Skeletal muscle tissue (tissue), 4 donors: ENCODE measurements around the gene NLK. TPM values are rescaled to one million over a fixed set of nuclear protein-coding genes. Genes with fewer than 3 reads are reported as not detected.
A peak's percentile ranks its signal among the peaks of the same experiment; 100 is the strongest.
"Not testable (repeated sequence)": the region's sequence is repeated elsewhere in the genome, so short reads cannot be mapped to it uniquely, and the experiment has no call there.

ENCODE experiments used
- H3K27ac ChIP-seq: one replicate; pipeline ENCODE4 v1.7.0; 2013; ENCODE audit warnings: mild to moderate bottlenecking, low read depth, low read length, inconsistent platforms
- H3K27me3 ChIP-seq, 3 donors: one replicate each; pipeline ENCODE4 v1.7.0; 2013; ENCODE audit warnings: low read length in 3 of 3; ENCODE audit not compliant: control insufficient read depth in 3 of 3, insufficient read depth in 3 of 3
- H3K36me3 ChIP-seq, 3 donors: one replicate each; pipeline ENCODE4 v1.7.0; 2013; ENCODE audit warnings: low read length in 3 of 3; ENCODE audit not compliant: control insufficient read depth in 3 of 3, insufficient read depth in 3 of 3
- H3K4me1 ChIP-seq, 3 donors: one replicate each; pipeline ENCODE4 v1.7.0; 2013; ENCODE audit warnings: low read length in 3 of 3, mild to moderate bottlenecking in 3 of 3; ENCODE audit not compliant: control insufficient read depth in 3 of 3, insufficient read depth in 3 of 3
- H3K4me3 ChIP-seq, 3 donors: one replicate each; pipeline ENCODE4 v1.7.0; 2013; ENCODE audit warnings: low read length in 3 of 3
- H3K9ac ChIP-seq, 3 donors: one replicate each; pipeline ENCODE4 v1.7.0; 2013; ENCODE audit warnings: low read length in 3 of 3, mild to moderate bottlenecking in 3 of 3, moderate library complexity in 2 of 3, low read depth in 1 of 3
- H3K9me3 ChIP-seq, 3 donors: one replicate each; pipeline ENCODE4 v1.7.0; 2013; ENCODE audit warnings: low read length in 3 of 3; ENCODE audit not compliant: control insufficient read depth in 3 of 3
- total RNA-seq: library from RNA; depleted of rRNA; stranded (reverse); fragments of >200 nt; gene quantifications from one replicate; pipeline ENCODE4 v1.2.3, GENCODE V29; 2014
- donor health status: Osteomylitis.

Gene NLK
- total RNA-seq, 1 donor from 2014 or later: 14.6 TPM

DNA sequence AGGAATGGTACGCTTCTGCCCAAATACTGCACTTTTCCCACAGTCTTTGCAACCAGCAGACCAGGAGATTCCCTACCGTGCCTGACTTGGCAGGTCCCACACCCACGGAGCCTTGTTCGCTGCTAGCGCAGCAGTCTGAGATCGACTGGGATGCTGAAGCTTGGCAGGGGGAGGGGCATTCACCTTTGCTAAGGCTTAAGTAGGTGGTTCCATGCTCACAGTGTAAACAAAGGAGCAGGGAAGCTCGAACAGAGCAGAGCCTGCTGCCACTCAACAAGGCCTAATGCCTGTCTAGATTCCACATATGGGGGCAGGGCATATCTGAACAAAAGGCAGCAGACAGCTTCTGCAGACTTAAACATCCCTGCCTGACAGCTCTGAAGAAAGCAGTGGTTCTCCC lies 169.3 kb downstream of the NLK start:
- no peaks in the 10 kb centered on the region for H3K4me1 ChIP-seq

DNA sequence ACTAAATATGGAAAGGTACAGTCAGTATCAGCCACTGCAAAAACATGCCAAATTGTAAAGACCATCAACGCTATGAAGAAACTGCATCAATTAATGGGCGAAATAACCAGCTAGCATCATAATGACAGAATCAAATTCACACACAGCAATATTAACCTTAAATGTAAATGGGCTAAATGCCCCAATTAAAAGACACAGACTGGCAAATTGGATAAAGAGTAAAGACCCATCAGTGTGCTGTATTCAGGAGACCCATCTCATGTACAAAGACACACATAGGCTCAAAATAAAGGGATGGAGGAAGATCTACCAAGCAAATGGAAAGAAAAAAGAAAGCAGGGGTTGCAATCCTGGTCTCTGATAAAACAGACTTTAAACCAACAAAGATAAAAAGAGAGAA lies 171.1 kb downstream of the NLK start:
- H3K9me3 ChIP-seq, H3K9ac ChIP-seq, H3K4me1 ChIP-seq, H3K27ac ChIP-seq, H3K27me3 ChIP-seq, H3K36me3 ChIP-seq, H3K4me3 ChIP-seq: not testable (repeated sequence)

More for the DNA sequence above, 169.3 kb downstream of the NLK start:
- H3K9me3 ChIP-seq: no peaks in the 10 kb centered on the region
- no peak overlapping the region for H3K9ac ChIP-seq
- H3K36me3 ChIP-seq: no peaks in the 10 kb centered on the region
- H3K27me3 ChIP-seq: no peaks in the 10 kb centered on the region
- no peak overlapping the region for H3K4me3 ChIP-seq
- H3K27ac ChIP-seq: no peak overlapping the region

GRCh38 chr17:28216052-28216451 lies 173.6 kb downstream of the NLK start:
- Histone ChIP-seq H3K27me3 (no peaks in the 10 kb centered on the region), H3K9me3 (no peaks in the 10 kb centered on the region), H3K4me3 (no peak overlapping the region), H3K27ac (no peak overlapping the region), H3K4me1 (no peaks in the 10 kb centered on the region), H3K9ac (no peak overlapping the region), H3K36me3 (no peaks in the 10 kb centered on the region)

- no peaks in the 10 kb centered on the region for H3K4me1 ChIP-seq
- H3K9ac ChIP-seq: no peak overlapping the region
- no peaks in the 10 kb centered on the region for H3K27me3 ChIP-seq
- no peaks in the 10 kb centered on the region for H3K9me3 ChIP-seq
- no peak overlapping the region for H3K27ac ChIP-seq
- no peaks in the 10 kb centered on the region for H3K36me3 ChIP-seq
- no peak overlapping the region for H3K4me3 ChIP-seq
Observed at GRCh38 chr17:28216528-28216927, 174.1 kb downstream of the NLK start.

DNA sequence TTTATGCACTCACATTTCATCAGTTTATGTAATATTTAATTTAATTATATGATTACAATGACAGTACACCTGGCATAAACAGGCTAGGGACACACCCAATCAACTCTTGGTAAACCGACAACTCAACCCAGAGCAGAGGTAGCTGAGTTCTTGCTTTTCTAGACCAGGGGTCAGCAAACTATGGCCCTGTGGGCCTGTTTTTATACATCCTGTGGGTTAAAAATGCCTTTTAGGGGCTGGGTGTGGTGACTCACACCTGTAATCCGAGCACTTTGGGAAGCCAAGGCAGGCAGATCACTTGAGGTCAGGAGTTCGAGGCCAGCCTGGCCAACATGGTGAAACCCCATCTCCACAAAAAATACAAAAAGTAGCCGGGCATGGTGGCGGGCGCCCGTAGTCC lies 177.3 kb downstream of the NLK start:
- Histone ChIP-seq H3K27me3 (no peaks in the 10 kb centered on the region), H3K9ac (no peak overlapping the region), H3K36me3 (no peaks in the 10 kb centered on the region), H3K9me3 (no peaks in the 10 kb centered on the region), H3K4me1 (no peaks in the 10 kb centered on the region), H3K27ac (no peak overlapping the region), H3K4me3 (no peak overlapping the region)

DNA sequence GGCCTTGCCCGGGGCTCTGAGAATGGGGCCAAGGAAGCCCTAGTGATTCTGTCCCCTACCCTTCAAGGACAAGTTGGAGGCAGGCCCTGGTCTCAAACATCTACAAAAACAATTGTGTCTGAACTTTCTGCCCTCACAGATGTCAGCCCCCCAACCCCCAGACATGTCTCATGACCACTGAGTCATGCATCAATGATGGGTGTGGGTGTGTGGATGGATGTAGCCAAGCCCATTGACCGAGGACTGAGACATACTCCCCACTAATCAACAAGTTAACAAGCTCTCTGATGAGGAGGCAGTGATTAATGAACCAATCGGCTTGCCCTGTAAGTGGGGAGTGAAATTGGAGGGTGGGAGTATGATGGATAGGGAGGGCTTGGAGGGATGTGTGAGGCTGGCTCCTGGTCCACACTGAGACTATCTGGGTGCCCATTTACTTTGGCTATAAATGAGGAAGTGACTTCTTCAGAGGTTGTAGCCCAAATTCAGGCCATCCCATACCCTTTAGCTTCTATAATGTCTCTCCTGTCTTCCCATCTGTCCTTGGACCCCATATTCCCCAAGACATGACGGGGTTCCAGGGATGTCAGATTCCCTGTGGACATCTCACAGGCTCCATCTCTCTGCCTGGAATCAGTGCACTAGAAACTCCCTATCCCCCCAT lies 179.4 kb downstream of the NLK start:
- H3K9me3 ChIP-seq: no peaks in the 10 kb centered on the region
- H3K4me1 ChIP-seq: no peaks in the 10 kb centered on the region
- no peak overlapping the region for H3K9ac ChIP-seq
- no peak overlapping the region for H3K4me3 ChIP-seq
- peaks cover 4 to 15% (median 10%) of the 10 kb centered on the region in 3 donors for H3K27me3 ChIP-seq
- no peaks in the 10 kb centered on the region for H3K36me3 ChIP-seq
- H3K27ac ChIP-seq: no peak overlapping the region

DNA sequence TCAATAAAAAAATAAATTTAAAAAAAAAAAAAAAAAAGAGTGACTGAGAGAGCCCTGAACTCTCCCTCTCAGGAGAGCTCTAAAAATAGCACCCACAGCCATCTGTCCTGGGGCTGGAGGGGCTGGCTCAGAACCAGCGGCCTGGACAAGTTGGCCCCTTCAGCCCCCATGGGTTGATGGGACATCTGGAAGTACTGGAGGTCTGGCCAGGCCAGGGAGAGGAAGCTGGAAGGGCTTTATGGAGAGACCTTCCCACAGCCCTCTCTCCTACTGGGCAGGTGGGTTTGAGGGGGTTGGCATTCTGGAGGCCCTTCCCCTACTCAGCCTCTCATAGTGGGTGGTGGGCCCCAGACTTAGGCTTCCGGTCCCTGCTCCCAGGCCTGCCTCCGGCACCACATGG lies 182.8 kb downstream of the NLK start:
- Histone ChIP-seq H3K4me1 (peaks cover 6 to 8% (median 7%) of the 10 kb centered on the region in 3 donors), H3K4me3 (no peak overlapping the region), H3K27me3 (peaks cover 35 to 47% (median 42%) of the 10 kb centered on the region in 3 donors), H3K9me3 (no peaks in the 10 kb centered on the region), H3K27ac (no peak overlapping the region), H3K9ac (no peak overlapping the region), H3K36me3 (no peaks in the 10 kb centered on the region)

GRCh38 chr17:28225867-28226266 lies 183.4 kb downstream of the NLK start:
- H3K4me3 ChIP-seq: no peak overlapping the region
- H3K27me3 ChIP-seq: peaks cover 38 to 48% (median 42%) of the 10 kb centered on the region in 3 donors
- no peak overlapping the region for H3K27ac ChIP-seq
- no peaks in the 10 kb centered on the region for H3K36me3 ChIP-seq
- H3K9ac ChIP-seq: no peak overlapping the region
- H3K4me1 ChIP-seq: peaks cover 6 to 8% (median 7%) of the 10 kb centered on the region in 3 donors
- no peaks in the 10 kb centered on the region for H3K9me3 ChIP-seq

DNA sequence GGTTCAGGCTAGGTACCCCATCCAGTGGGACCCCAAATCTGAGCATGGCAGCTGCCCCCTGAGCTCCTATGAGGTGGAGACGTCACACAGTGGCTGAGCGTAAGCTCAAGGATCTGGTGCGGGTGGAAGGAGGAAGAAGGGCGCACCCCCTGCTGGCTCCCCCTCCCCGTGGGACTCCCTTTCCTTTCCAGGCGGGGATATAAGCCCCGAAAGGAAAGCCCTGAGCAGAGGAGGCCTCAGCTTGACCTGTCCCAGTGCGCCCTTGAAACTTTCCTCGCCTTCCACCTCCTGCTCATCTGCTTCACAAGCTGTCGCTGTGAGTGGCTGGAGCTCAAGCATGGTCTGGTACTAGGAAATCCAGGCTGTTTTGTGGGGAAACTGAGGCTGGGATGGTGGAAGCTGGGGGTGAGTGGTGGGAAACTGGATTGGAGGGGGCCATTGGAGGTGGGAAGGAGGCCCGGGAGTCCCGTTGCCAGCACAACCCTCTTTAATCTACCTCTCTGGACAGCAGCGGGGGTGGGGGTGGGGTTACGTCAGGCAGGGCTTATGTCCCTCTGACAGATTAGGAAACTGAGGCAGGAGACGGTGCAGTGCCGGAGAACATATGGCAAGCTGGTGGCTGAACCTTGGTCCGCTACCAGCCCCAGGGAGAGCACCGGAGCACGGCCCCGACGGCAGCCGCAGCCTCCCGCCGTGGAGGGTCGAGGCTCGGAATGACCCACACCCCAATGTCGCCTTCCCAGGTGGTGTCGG lies 184.3 kb downstream of the NLK start:
- H3K4me1 ChIP-seq: peaks cover 6 to 8% (median 7%) of the 10 kb centered on the region in 3 donors
- H3K27ac ChIP-seq: no peak overlapping the region
- H3K9me3 ChIP-seq: no peaks in the 10 kb centered on the region
- no peak overlapping the region for H3K4me3 ChIP-seq
- no peak overlapping the region for H3K9ac ChIP-seq
- H3K27me3 ChIP-seq: peaks cover 41 to 53% (median 42%) of the 10 kb centered on the region in 3 donors
- H3K36me3 ChIP-seq: no peaks in the 10 kb centered on the region

DNA sequence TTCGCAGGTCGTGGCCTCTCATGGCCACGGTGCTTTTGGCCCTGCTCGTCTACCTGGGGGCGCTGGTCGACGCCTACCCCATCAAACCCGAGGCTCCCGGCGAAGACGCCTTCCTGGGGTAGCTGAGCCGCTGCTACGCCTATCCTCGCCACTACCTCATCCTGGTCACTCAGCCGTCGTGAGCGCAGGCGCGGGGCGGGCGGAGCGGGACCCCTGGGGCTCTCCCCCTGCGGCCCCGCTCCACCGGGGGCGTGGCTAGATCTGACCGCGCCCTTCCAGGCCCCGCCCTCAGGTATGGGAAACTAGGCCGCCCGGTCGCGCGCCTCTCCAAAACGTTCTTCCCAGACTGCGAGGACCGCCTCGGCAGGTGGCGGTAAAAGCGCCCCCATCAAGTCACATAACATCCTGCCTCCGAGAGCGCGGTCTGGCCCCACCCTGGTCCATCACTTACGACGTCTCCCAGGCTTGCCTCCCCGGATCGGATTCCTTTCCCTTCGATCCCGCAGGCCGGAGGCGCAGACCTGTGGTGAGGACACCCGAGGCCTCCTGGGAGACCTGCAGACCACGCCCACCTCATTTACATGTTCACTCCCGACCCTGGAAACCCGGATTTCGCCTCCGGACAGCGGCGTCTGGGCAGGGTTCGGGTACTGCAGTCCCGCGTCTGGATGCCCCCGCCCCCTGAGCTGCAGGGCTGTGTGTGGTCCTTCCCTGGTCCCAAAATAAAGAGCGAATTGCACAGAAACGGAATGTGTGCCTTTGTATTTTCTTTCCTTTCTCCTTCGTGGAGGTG lies 185.0 kb downstream of the NLK start:
- no peak overlapping the region for H3K27ac ChIP-seq
- peak overlapping the region; percentile 12 to 41 (median 35) for H3K4me3 ChIP-seq
- no peaks in the 10 kb centered on the region for H3K36me3 ChIP-seq
- no peak overlapping the region for H3K9ac ChIP-seq
- no peaks in the 10 kb centered on the region for H3K9me3 ChIP-seq
- peaks cover 6 to 8% (median 7%) of the 10 kb centered on the region in 3 donors for H3K4me1 ChIP-seq
- H3K27me3 ChIP-seq: peaks cover 41 to 54% (median 42%) of the 10 kb centered on the region in 3 donors
